GM18873 (cell line): ENCODE measurements around the gene CAVIN1.
"Not testable (repeated sequence)": the region's sequence is repeated elsewhere in the genome, so short reads cannot be mapped to it uniquely, and the experiment has no call there.

Experiments used
- ATAC-seq: cut with Tn5 transposase; IDR thresholded peaks from one replicate; pipeline ENCODE4 v1.9.1; 2021; ENCODE audit warnings: mild to moderate bottlenecking, moderate library complexity, moderate number of reproducible peaks; ENCODE audit not compliant: unreplicated experiment, low FRiP score

The CAVIN1 gene

DNA sequence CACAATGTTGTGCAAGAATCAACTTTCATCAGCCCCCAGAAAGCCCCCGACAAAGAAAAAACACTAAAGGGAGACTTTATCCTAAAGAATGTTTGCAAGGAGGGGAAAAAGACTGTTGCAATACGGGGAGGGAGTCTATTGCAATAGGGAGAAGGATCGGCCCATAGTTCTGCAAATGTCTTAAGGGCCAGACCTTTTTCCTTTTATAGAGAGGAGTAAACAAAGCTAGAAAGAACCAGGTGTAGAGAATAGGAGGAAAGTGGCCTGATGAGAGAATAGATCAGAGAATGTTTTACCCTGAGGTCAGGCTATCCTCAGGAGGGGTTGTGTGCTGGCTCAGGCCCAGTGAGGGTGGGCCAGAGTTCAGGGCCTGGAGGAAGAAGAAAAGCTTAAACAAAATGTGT lies 8.7 kb upstream of the CAVIN1 start:
- no peak for ATAC-seq

DNA sequence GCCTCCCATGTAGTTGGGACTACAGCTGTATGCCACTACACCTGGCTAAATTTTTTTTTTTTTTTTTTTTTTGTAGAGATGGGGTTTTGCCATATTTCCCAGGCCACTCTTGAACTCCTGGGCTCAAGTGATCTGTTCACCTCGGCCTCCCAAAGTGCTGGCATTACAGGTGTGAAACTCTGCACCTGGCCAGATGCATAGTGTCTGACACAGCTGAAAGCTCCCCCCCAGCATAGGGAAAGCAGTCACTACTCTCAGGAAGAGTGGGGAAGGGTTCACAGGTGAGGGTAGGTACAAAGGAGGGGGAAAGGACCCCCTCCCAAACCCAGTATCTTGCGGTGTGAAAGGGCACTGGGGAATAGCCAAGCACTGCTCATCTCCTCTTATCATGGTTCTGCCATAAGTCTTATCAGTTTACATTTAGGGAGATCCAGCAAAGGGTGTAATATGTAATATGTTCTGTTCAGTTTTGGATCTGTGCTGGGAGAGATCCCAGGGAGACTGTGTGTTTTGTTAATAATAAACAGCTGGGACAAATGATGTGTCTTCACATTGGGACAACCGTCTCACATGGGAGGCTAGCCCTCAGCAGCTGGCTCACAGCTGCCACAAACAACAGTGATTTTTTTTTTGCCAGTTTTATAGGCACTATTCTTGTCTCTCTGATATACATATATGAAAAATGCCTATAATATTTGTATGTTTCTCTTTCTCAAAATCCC lies 6.8 kb upstream of the CAVIN1 start:
- no peak for ATAC-seq

DNA sequence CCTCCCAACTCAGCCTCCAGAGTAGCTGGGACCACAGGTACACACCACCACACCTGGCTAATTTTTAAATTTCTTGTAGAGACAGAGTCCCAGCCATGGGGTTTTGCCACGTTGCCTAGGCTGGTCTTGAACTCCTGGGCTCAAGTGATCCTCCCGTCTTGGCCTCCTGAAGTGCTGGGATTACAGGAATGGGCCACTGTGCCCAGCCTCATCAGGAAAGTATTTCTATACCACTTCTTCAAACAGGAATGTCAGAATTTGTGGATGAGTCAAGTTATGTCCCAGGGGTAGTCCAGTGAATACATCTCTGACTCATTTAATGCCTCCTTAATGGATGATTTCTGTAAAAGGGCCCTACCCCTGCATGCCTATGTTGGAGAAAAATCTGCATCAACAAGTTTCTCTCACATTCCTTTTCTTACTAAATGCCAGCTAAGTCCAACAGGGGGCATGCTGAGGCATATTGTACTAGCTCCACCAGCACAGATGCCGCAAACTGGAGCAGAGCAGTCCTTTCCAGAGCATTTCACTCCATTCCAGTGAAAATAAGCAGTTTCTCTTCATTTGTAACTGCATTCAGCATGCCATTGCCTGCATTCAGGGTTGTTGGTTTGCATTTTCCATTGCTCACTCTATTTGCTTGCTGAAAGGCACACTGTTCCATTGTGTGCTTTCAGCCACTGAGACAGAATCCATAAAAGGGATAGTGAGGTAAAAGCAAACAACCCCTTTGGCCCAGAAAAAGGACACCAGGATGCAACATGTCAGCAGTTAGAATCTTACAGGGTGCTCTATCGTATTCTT lies 5.3 kb upstream of the CAVIN1 start:
- no peak for ATAC-seq

DNA sequence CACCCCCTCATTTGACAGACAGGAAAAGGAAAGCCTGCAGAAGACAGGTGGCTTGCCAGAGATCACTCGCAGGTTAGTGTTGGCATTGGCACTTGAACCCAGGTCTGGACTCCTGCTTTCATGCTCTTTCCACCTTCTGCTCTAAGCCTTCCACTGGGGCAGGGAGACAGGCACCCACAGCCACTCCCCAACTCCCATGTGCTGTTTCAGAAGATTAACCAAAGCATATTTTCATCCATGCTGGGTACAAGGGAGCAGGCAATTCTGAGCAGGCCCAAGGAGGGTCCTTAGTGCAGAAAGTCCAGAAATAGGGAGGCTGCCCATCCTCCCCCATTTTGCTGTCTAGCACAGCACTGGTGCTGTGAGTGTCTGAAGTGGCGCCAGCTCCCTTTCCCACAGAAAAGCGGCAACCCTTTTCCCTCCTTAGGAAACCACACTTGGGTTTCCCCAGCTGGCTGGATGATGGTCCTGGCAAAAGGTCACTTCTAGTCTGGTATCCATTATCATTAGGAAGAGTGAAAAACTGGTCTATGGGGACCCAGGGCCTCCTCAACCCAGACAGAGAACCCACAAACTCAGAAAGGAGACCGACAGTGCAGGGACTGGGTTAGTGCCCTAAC lies 2.0 kb upstream of the CAVIN1 start:
- no peak for ATAC-seq

DNA sequence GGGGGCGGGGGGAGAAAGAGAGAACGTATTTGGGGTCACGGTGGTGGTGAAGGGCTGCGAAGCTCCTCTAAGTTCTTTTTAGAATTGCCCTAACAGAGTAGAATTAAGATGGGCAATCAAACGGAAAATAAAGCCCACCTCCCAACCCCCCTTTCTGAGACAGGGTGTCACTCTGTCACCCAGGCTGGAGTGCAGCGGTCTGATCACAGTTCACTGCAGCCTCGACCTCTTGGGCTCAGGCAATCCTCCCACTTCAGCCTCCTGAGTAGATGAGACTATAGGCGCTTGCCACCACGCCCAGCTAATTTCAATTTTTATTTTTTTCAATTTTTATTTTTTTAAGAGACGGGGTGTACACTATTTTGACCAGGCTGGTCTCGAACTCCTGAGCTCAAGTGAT lies 710 bp upstream of the CAVIN1 start:
- ATAC-seq = no peak

DNA sequence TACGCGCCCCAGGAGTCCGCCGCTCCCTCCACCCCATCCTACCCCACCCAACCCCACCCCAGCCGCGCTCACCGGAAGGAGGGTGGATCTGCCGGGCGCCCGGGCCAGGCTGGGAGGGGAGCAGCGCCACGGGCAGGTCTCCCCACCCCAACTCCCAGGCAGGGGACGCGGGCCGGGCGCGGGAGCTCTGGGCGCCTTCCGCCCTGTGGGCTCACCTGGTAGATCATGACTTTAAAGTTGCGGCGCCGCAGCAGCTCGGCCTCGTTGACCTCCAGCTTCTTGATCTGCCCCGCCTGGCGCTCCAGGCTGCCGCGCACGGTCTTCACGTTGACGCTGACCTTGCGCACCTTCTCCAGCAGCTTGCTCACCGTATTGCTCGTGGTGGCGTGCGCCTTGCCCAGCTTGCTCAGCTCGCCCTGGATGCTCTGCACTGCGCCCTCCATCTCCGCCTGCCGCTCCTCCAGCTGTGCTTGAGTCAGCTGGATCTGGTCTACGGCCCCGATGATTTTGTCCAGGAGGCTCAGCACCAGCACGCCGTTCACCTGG lies 571 bp downstream of the CAVIN1 start:
- no peak for ATAC-seq

DNA sequence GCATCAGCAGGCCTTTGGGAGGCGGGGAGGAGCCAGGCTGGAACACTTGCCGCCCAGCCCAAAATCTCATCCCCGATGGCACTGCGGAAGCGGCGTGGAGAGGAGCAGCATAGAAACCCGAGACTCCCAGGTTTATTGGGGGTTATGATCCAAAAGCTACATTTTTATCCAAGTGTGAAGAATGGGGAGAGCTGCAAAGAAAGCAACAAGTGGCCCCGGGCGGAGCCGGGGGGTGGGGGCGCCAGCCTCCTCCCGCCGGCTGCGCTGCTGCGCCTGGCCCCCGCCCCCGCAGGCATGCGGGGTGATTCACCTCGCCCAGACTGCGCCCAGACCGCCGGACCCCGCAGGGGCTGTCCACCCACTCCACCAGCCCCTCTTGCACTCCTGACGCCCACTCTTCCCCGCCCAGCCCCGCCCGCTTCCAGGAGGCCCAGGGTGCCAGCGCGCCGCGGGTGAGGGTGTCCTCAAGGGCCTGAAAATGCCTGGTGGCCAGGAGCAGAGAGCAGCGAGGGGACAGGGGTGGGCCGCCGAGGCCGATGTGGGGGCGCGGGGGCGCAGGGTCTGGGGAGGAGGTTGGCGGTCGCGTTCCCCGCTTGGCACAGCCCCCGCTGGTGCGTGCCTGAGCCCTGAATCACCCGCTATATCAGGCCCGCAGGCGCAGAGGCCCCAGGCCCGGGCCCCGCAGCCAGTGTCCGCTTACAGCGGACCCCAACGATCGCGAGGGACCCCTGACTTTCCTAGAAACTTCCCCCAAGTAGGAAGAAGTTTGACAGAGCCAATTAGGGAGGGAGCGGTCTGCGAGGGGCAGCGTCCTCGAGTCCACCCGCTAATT lies 1.3 kb downstream of the CAVIN1 start:
- no peak for ATAC-seq

DNA sequence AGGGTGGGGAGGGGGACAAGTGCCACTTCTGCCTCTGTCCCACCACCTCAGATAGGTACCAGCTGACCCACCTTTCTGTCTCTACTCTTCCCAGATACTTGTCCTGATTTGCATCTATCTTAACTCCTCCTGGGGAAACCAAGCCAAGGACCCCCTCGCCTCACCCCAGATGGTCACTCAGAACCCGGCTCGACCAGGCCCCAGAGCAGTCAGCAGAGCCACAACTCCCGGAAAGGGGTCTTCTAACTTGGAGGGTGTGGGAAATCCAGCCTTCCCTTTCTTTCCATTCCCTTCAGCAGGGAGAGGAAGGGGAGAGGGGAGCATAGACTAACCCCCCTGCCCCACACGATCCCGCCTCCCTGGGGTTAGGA lies 1.9 kb downstream of the CAVIN1 start:
- ATAC-seq = no peak

DNA sequence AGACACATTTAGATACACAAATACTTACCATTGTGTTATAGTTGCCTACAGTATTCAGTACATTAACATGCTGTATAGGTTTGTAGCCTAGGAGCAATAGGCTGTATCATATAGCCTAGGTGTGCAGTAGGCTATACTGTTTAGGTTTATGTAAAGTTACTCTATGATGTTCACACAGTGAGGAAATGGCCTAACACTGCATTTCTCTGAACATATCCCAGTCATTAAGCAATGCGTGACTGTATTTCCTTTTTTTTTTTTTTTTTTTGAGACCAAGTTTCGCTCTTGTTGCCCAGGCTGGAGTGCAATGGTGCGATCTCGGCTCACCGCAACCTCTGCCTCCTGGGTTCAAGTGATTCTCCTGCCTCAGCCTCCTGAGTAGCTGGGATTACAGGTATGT lies 5.1 kb downstream of the CAVIN1 start:
- ATAC-seq = not testable (repeated sequence)

DNA sequence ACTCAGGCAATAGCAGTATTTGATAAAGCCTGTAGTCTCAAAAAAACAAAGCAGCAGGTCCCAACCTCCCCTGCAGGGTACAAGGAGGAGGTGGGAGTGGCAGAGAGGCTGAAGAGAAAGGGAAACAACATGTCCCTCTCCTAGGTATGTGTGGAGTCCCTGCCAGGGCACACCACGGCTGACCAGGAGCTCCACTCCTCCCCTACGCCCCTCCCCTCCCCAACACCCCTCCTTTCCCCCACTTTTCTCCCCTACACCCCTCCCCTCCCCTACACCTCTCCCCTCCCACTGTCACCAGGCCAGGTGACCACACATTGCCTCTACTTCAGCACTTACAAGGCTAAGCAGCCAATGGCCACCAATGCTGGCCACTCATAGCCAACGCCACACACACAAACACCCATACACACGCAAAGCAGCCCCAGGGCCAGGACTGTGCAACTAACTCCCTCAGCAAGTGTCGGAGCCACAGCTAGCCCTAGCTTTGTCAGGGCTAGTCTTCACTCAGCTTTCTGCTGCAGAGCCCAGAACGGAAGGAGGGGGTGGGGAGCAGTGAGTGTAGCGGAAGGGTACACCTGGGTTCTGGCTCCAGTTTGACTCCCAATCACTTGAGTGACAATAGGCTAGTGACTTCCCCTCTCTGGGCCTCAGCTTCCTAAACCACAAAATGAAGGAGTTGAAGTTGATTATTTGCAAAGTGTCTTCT lies 8.2 kb downstream of the CAVIN1 start:
- ATAC-seq = no peak

DNA sequence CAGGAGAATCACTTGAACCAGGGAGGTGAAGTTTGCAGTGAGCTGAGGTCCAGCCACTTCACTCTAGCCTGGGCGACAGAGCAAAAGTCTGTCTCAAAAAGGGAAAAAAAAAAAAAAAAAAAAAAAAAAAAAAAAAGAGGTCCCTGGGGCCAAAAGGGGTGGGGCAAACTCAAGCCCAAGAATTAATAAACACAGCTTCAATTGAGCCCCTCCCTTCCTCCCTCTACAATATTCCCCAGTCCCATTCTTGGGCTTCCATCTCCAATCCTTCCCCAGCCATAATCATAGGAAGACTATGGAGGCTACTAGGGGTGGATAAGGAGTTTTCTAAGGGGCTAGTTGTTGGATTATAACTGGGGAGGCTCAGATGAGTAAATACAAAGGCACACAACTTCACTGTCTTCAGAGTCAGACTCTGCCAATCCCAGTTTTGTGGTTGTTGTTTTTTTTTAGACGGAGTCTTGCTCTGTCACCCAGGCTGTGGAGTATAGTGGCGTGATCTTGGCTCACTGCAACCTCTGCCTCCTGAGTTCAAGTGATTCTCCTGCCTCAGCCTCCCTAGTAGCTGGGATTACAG lies 9.5 kb downstream of the CAVIN1 start:
- ATAC-seq = no peak

DNA sequence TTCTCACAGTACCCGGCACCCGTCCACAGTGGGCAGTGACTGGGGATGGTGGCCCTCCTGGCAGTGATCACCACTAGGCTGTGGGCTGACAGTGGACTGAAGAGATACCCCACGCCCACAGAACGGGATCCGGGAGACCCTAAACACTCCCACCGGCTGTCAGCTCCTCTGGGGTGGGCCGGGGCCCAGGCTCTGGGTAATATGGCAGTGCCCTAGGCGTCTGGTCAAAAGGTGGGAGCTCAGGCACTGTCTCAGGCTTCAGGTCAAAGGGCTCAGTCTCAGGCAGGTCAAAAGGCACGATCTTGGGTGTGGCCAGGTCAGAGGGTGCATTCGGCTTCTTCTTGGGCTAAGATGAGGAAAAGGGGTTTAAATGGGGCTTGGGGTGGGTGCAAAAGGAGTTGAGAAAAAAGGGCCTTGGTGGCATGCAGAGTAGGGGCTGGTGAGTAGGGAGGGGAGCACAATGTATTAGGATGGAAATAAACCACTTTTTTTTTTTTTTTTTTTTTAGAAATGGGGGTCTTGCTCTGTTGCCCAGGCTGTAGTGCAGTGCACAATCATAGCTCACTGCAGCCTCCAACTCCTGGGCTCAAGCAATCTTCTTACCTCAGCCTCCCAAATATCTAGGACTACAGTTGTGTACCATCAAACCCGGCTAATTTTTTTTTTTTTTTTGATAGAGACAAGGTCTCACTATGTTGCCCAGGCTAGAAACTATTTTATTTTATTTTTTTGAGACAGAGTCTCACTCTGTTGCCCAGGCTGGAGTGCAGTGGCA lies 11.0 kb downstream of the CAVIN1 start:
- ATAC-seq = no peak

DNA sequence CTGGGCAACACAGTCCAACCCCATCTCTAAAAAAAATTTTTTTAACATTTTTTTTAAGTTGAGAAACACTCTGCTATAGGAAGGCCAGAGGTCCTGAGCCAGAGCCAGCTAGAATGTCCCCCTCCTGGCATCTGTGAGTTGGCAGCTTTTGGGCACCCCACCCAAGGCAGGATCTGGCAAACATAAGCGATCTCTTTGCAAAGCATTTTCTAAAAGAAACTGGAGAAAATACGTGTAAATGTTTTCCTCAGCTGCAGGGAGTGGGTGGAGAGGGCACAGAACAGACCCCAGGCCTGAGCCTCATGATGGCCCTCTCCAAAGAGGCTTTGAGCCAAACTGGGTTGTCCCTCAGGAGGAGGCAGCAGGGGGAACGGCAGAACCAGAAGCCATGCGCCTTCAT lies 11.7 kb downstream of the CAVIN1 start:
- ATAC-seq = no peak

DNA sequence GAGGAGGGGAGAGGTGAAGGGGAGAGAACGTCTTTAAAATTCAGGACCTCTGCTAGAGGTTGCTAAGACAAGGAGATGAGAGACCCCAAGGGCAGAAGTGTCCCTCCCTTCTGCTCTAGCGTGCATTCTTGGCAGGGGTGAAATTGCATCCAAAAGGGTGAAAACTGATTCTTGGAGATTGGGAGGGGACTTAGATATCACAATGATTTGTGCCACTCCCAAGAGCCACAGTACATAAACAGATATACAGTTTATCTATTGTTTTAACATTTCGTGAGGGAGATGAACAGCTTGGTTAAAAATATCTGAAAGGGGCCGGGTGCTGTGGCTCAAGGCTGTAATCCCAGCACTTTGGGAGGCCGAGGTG lies 12.8 kb downstream of the CAVIN1 start:
- ATAC-seq = no peak

DNA sequence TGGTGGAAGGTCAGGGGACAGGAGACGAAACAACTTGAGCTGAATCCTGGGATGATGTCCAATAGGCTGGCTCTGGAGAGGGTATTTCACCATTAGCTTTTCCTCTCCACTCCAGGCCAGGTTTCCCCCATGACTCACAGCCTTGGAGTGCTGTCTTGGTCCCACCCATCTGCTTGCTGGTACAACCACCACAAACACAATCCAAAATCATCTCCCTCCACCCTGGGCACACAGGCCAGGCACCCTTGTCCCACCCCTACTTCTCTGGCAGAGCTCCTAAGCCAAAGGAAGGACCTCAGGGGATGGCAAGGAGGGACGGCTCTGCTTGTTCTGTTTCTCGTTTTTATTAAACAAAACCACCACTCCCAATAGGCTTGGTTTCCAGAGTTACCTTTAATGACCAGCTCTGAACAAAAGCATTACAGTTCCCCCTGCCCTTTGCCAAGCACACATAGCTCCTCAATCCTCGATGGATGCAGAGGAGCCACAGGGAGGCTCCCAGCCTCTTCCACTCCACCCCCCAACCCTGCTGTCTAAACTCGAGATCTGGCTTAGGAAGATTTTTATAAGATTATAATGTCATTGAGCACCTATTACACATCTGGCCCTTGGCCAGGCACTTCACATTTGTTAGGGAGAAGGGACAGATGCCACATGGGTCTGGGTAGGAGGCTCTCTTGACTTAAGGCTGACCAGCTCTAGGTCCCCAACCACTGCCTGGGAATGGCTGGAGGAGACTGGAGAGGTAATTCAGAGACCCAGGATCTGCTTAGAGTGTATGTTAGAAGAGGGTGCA lies 13.3 kb downstream of the CAVIN1 start:
- no peak for ATAC-seq

DNA sequence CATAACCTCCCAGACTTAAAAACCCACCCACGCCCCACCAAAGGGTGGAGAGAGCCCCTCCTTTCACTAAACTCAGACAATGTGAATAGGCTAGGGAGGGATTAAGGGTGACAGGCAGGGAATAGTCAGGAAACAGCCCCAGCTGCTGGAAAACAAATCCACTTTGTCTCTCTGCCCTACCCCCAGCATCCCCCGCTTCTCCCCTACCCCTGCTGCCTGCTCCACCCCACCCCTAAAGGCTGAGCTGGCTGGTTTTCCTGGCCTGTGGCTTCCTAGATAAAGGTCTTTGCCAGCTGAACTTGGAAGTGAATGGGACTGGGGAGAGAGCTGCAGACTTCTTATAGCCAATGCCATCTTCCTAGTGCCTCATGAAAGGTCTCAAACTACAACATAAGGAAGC lies 15.0 kb downstream of the CAVIN1 start:
- no peak for ATAC-seq

DNA sequence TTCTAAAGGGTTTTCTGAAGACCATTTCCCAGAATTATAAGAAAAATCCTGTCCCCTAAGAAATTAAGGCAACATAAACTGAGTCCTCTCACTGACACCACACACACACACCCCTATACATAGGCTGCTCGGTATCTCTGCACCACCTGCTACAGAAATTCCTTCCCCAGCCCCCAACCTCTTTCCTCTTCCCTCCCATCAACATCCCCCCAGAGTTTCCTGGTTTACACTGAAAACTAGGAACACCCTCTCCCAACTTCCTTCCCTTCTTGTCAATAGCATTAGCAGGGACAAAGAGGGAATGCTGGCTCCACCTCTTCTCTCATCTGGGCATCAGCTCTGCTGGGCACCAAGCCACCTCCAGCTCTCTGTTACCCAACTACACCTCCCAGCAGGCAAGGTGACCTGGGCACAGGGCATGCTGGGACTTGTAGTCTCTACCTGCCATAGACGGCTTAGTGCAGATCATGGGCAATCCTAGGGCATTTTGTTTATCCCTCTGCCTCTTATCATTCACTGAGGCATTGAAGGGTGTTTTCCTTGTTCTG lies 15.7 kb downstream of the CAVIN1 start:
- ATAC-seq = no peak
